Measurements from ENCODE around the gene PPHLN1.

DNA sequence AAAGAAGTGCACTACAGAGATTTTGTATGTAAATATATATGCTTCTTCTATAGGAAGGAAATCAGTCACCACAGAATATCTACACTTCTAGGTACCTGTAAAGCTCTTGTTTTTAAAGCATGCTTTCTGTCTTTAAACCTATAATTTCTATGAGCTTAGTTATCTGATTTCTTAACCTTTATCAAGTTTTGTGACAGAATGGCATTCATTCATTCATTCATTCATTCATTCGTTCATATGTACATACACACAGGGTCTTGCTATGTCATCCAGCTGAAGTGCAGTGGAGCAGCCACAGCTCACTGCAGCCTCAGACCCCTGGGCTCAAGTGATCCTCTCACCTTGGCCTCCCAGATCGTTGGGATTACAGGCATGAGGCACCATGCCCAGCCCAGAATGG is 16.1 kb downstream of the PPHLN1 start:
- TF ChIP-seq POLR2AphosphoS5 (IDR thresholded peaks at IDR 0.05; ENCODE audit: low read depth, low read length): no peak
- no peak for TF ChIP-seq TAF1 (IDR thresholded peaks at IDR 0.05; ENCODE audit: borderline replicate concordance, insufficient read depth, low read length)
- no peak for TF ChIP-seq FOXP2 (optimal IDR thresholded peaks at IDR 0.05; ENCODE audit: borderline replicate concordance, extremely low read depth, extremely low read length, insufficient read depth)

Data from PFSK-1 (cell line).